GM18907 (cell line): ENCODE results near the gene FGGY.

Source experiments
- ATAC-seq: cut with Tn5 transposase; IDR thresholded peaks from one replicate; pipeline ENCODE4 v1.9.1; 2021; ENCODE audit warnings: mild to moderate bottlenecking, moderate library complexity; ENCODE audit not compliant: unreplicated experiment

FGGY gene

GRCh38 chr1:59750328-59751003 is 453.6 kb downstream of the FGGY start:
- no peak for ATAC-seq

- no peak for ATAC-seq
Observed at GRCh38 chr1:59751004-59751395, 454.1 kb downstream of the FGGY start.

GRCh38 chr1:59751801-59752200 is 454.9 kb downstream of the FGGY start:
- no peak for ATAC-seq

GRCh38 chr1:59752556-59753414 is 455.9 kb downstream of the FGGY start:
- peak; percentile 81 for ATAC-seq

- no peak for ATAC-seq
Observed at GRCh38 chr1:59755069-59755685, 458.3 kb downstream of the FGGY start.

- no peak for ATAC-seq
Observed at GRCh38 chr1:59757197-59757747, 460.4 kb downstream of the FGGY start.

GRCh38 chr1:59759156-59759925 is 462.4 kb downstream of the FGGY start:
- ATAC-seq: peak; percentile 78

GRCh38 chr1:59761443-59761842 is 464.5 kb downstream of the FGGY start:
- no peak for ATAC-seq

GRCh38 chr1:59763418-59763817 is 466.5 kb downstream of the FGGY start:
- ATAC-seq: no peak

- ATAC-seq: no peak
Observed at GRCh38 chr1:59765011-59765730, 468.3 kb downstream of the FGGY start.

- no peak for ATAC-seq
Observed at GRCh38 chr1:59766227-59766855, 469.4 kb downstream of the FGGY start.

GRCh38 chr1:59767119-59767518 is 470.2 kb downstream of the FGGY start:
- no peak for ATAC-seq

- no peak for ATAC-seq
Observed at GRCh38 chr1:59768792-59769735, 472.2 kb downstream of the FGGY start.

GRCh38 chr1:59769736-59770095 is 472.8 kb downstream of the FGGY start:
- ATAC-seq: no peak

GRCh38 chr1:59771361-59771760 is 474.5 kb downstream of the FGGY start:
- ATAC-seq: no peak

- no peak for ATAC-seq
Observed at GRCh38 chr1:59775480-59775879, 478.6 kb downstream of the FGGY start.

GRCh38 chr1:59776960-59777852 is 480.3 kb downstream of the FGGY start:
- no peak for ATAC-seq

- no peak for ATAC-seq
Observed at GRCh38 chr1:59779949-59780348, 483.1 kb downstream of the FGGY start.
